ENCODE data around the gene RAB11FIP4.

The RAB11FIP4 gene

DNA sequence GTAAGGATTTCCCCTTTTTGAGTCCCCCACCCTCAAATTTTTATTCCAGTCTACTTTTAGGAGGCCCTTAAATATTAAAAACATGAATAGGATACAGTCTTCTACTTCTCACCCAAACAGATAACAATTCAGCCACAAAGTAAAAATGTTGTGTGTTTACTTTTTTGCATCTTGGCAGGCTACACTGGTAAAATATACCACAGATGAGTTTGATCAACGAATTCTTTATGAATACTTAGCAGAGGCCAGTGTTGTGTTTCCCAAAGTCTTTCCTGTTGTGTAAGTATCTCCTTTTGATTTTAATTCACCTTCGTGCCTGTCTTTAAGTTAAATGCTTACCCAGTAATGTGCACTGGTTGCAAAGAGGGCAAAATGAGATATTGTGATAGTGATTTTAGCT is 34.4 kb upstream of the RAB11FIP4 start:
- Histone ChIP-seq H3K4me2 (ENCODE audit: low read depth, low read length, poor library complexity, severe bottlenecking) (no peak overlapping the region), H3K9me3 (ENCODE audit: insufficient read depth, low read length) (no peaks in the 10 kb centered on the region), H3K9me2 (replicated peaks; ENCODE audit: insufficient read depth, low read length) (no peaks in the 10 kb centered on the region), H2AFZ (ENCODE audit: low read depth, low read length, severe bottlenecking) (no peak overlapping the region), H3F3A (ENCODE audit: insufficient read depth) (no peaks in the 10 kb centered on the region), H4K20me1 (ENCODE audit: low read depth, low read length) (no peaks in the 10 kb centered on the region), H3K27ac (ENCODE audit: low read depth, low read length) (no peak overlapping the region), H3K4me3 (ENCODE audit: insufficient read depth, low read length, poor library complexity, severe bottlenecking) (no peak overlapping the region), H3K9ac (ENCODE audit: low read length) (no peak overlapping the region), H3K79me2 (ENCODE audit: insufficient read depth, low read length) (no peaks in the 10 kb centered on the region), H3K36me3 (ENCODE audit: low read length) (peaks cover 13% of the 10 kb centered on the region), H3K27me3 (ENCODE audit: low read length) (no peaks in the 10 kb centered on the region)
- TF ChIP-seq EZH2phosphoT487 (conservative IDR thresholded peaks at IDR 0.05; ENCODE audit: low read length) = no peak
- TF ChIP-seq, protein P1, sequence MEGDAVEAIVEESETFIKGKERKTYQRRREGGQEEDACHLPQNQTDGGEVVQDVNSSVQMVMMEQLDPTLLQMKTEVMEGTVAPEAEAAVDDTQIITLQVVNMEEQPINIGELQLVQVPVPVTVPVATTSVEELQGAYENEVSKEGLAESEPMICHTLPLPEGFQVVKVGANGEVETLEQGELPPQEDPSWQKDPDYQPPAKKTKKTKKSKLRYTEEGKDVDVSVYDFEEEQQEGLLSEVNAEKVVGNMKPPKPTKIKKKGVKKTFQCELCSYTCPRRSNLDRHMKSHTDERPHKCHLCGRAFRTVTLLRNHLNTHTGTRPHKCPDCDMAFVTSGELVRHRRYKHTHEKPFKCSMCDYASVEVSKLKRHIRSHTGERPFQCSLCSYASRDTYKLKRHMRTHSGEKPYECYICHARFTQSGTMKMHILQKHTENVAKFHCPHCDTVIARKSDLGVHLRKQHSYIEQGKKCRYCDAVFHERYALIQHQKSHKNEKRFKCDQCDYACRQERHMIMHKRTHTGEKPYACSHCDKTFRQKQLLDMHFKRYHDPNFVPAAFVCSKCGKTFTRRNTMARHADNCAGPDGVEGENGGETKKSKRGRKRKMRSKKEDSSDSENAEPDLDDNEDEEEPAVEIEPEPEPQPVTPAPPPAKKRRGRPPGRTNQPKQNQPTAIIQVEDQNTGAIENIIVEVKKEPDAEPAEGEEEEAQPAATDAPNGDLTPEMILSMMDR (IDR thresholded peaks at IDR 0.05; ENCODE audit: insufficient read depth, low read length, poor library complexity, severe bottlenecking) = no peak

DNA sequence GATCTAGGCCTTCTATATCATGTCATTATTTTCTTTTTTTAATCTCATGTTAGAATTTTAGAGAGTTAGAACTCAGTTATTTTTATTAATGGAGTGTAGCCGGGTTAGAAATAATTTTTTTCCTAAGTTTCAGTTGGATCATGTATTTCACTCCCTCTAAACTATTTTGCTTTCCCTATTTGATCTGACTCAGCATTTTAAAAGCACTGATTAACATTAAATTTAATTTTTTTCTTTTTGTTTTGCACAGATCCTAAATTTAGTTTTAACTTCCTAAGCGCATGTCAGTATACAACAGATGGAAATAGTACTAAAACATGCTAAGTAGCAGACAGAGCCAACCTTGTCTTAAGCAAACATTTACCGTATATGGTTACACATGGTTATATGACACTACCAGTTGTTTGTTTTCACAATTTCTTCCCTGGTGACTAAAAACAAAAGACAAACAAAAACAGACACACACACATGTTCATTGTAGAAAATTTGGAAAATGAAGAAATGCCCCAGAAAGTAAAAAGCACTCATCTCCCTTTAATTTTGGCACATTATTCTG is 33.6 kb upstream of the RAB11FIP4 start:
- Histone ChIP-seq H3K9me3 (ENCODE audit: insufficient read depth, low read length) (no peaks in the 10 kb centered on the region), H2AFZ (ENCODE audit: low read depth, low read length, severe bottlenecking) (no peak overlapping the region), H3K9ac (ENCODE audit: low read length) (no peak overlapping the region), H3K9me2 (replicated peaks; ENCODE audit: insufficient read depth, low read length) (no peaks in the 10 kb centered on the region), H4K20me1 (ENCODE audit: low read depth, low read length) (no peaks in the 10 kb centered on the region), H3K4me3 (ENCODE audit: insufficient read depth, low read length, poor library complexity, severe bottlenecking) (no peak overlapping the region), H3K36me3 (ENCODE audit: low read length) (peaks cover 13% of the 10 kb centered on the region), H3K27me3 (ENCODE audit: low read length) (no peaks in the 10 kb centered on the region), H3F3A (ENCODE audit: insufficient read depth) (no peaks in the 10 kb centered on the region), H3K4me2 (ENCODE audit: low read depth, low read length, poor library complexity, severe bottlenecking) (no peak overlapping the region), H3K79me2 (ENCODE audit: insufficient read depth, low read length) (no peaks in the 10 kb centered on the region), H3K27ac (ENCODE audit: low read depth, low read length) (no peak overlapping the region)
- no peak for TF ChIP-seq EZH2phosphoT487 (conservative IDR thresholded peaks at IDR 0.05; ENCODE audit: low read length)

DNA sequence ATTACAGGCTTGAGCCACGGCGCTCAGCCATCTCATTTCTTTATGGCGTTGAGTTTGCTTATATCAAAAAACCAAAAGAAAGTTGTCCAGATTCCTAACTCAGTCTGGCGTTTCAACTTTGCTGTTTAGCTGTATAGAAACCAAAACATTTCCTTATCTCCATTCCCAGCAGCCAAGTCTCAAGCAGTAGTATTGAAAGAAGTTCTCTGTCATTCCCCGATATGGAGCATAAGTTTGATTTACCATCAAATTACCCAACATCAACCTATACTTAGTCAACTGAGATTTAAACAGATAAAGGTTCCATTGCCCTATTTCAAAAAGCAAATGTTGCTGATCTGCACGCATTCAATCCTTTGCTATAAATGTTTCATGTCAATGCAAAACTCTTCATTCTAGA is 27.5 kb upstream of the RAB11FIP4 start:
- TF ChIP-seq EZH2phosphoT487 (conservative IDR thresholded peaks at IDR 0.05; ENCODE audit: low read length) = no peak
- TF ChIP-seq, protein P1 (IDR thresholded peaks at IDR 0.05; ENCODE audit: insufficient read depth, low read length, poor library complexity, severe bottlenecking) = no peak
- Histone ChIP-seq H3K36me3 (ENCODE audit: low read length) (peaks cover 5% of the 10 kb centered on the region; the same call in 1 of the 2 replicates), H3K9ac (ENCODE audit: low read length) (no peak overlapping the region)

DNA sequence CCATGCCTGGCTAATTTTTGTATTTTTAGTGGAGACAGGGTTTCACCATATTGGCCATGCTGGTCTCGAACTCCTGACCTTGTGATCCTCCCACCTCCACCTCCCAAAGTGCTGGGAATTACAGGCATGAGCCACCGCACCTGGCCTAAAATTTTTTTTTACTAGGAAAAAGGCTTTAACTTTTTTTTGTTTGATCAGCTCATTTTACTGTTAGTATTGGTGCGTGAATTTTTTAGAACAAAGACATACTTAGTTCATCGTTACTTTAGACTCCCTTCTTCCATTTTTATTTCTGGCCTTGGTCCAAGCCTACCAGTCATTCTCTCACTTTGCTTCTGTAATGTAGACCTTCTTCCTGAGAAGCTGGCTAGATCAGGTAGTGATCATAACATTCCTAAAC is 25.4 kb upstream of the RAB11FIP4 start:
- TF ChIP-seq, protein P1 (IDR thresholded peaks at IDR 0.05; ENCODE audit: insufficient read depth, low read length, poor library complexity, severe bottlenecking) = no peak
- no peak for TF ChIP-seq EZH2phosphoT487 (conservative IDR thresholded peaks at IDR 0.05; ENCODE audit: low read length)

More for the DNA sequence above, 27.5 kb upstream of the RAB11FIP4 start:
- Histone ChIP-seq H2AFZ (ENCODE audit: low read depth, low read length, severe bottlenecking) (no peak overlapping the region), H3K9me3 (ENCODE audit: insufficient read depth, low read length) (no peaks in the 10 kb centered on the region), H3K4me2 (ENCODE audit: low read depth, low read length, poor library complexity, severe bottlenecking) (no peak overlapping the region), H3K4me3 (ENCODE audit: insufficient read depth, low read length, poor library complexity, severe bottlenecking) (no peak overlapping the region), H3K27ac (ENCODE audit: low read depth, low read length) (no peak overlapping the region), H3K79me2 (ENCODE audit: insufficient read depth, low read length) (no peaks in the 10 kb centered on the region), H3K27me3 (ENCODE audit: low read length) (no peaks in the 10 kb centered on the region), H3F3A (ENCODE audit: insufficient read depth) (no peaks in the 10 kb centered on the region), H4K20me1 (ENCODE audit: low read depth, low read length) (no peaks in the 10 kb centered on the region), H3K9me2 (replicated peaks; ENCODE audit: insufficient read depth, low read length) (no peaks in the 10 kb centered on the region)

More for the DNA sequence above, 25.4 kb upstream of the RAB11FIP4 start:
- Histone ChIP-seq H3K27ac (ENCODE audit: low read depth, low read length) (no peak overlapping the region), H3F3A (ENCODE audit: insufficient read depth) (no peaks in the 10 kb centered on the region), H3K9me3 (ENCODE audit: insufficient read depth, low read length) (no peaks in the 10 kb centered on the region), H2AFZ (ENCODE audit: low read depth, low read length, severe bottlenecking) (no peak overlapping the region), H3K79me2 (ENCODE audit: insufficient read depth, low read length) (no peaks in the 10 kb centered on the region), H3K9ac (ENCODE audit: low read length) (no peak overlapping the region), H3K4me3 (ENCODE audit: insufficient read depth, low read length, poor library complexity, severe bottlenecking) (no peak overlapping the region), H3K9me2 (replicated peaks; ENCODE audit: insufficient read depth, low read length) (no peaks in the 10 kb centered on the region), H3K36me3 (ENCODE audit: low read length) (peaks cover 5% of the 10 kb centered on the region; the same call in 1 of the 2 replicates), H3K4me2 (ENCODE audit: low read depth, low read length, poor library complexity, severe bottlenecking) (no peak overlapping the region), H3K27me3 (ENCODE audit: low read length) (no peaks in the 10 kb centered on the region), H4K20me1 (ENCODE audit: low read depth, low read length) (no peaks in the 10 kb centered on the region)
